ENCODE measurements around the gene SART3. TPM values are rescaled to one million over a fixed set of nuclear protein-coding genes. Genes with fewer than 3 reads are reported as not detected.

The SART3 gene
- total RNA-seq, 4 donors from 2014 or later: 67.8 to 205 (median 77.7) TPM

- Histone ChIP-seq H3K9me3 (no peaks in the 10 kb centered on the region), H3K4me1 (peaks cover 0 to 13% (median 5%) of the 10 kb centered on the region in 4 donors), H3K27ac (peak overlapping the region in 1 of 4 donors; percentile 70), H3K4me3 (no peak overlapping the region), H3K27me3 (no peaks in the 10 kb centered on the region), H3K36me3 (peaks cover 0 to 39% (median 0%) of the 10 kb centered on the region in 3 donors)
- no peak for TF ChIP-seq POLR2A (IDR thresholded peaks at IDR 0.05)
- TF ChIP-seq, protein P1, sequence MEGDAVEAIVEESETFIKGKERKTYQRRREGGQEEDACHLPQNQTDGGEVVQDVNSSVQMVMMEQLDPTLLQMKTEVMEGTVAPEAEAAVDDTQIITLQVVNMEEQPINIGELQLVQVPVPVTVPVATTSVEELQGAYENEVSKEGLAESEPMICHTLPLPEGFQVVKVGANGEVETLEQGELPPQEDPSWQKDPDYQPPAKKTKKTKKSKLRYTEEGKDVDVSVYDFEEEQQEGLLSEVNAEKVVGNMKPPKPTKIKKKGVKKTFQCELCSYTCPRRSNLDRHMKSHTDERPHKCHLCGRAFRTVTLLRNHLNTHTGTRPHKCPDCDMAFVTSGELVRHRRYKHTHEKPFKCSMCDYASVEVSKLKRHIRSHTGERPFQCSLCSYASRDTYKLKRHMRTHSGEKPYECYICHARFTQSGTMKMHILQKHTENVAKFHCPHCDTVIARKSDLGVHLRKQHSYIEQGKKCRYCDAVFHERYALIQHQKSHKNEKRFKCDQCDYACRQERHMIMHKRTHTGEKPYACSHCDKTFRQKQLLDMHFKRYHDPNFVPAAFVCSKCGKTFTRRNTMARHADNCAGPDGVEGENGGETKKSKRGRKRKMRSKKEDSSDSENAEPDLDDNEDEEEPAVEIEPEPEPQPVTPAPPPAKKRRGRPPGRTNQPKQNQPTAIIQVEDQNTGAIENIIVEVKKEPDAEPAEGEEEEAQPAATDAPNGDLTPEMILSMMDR (IDR thresholded peaks at IDR 0.05): peak in 3 of 6 experiments; percentile 11 to 24 (median 12)
- peak in 1 of 3 donors; percentile 11 for DNase-seq
Observed at GRCh38 chr12:108570743-108571608, 10.0 kb upstream of the SART3 start.

GRCh38 chr12:108568338-108569154 is 7.6 kb upstream of the SART3 start:
- H3K9me3 ChIP-seq: no peaks in the 10 kb centered on the region
- DNase-seq: peak in 2 of 3 donors; percentile 66 to 81
- H3K4me1 ChIP-seq: peaks cover 0 to 23% (median 9%) of the 10 kb centered on the region in 4 donors
- peaks cover 0 to 58% (median 0%) of the 10 kb centered on the region in 3 donors for H3K36me3 ChIP-seq
- peak overlapping the region; percentile 62 to 70 (median 64) for H3K27ac ChIP-seq
- no peak for TF ChIP-seq POLR2A (IDR thresholded peaks at IDR 0.05)
- TF ChIP-seq, protein P1 (IDR thresholded peaks at IDR 0.05): no peak
- H3K27me3 ChIP-seq: no peaks in the 10 kb centered on the region
- H3K4me3 ChIP-seq: no peak overlapping the region

GRCh38 chr12:108567406-108568337 is 6.7 kb upstream of the SART3 start:
- Histone ChIP-seq H3K4me3 (no peak overlapping the region), H3K27ac (peak overlapping the region; percentile 62 to 70 (median 64)), H3K36me3 (peaks cover 0 to 58% (median 0%) of the 10 kb centered on the region in 3 donors), H3K4me1 (peaks cover 0 to 23% (median 9%) of the 10 kb centered on the region in 4 donors), H3K9me3 (no peaks in the 10 kb centered on the region), H3K27me3 (no peaks in the 10 kb centered on the region)
- DNase-seq: no peak
- TF ChIP-seq, protein P1 (IDR thresholded peaks at IDR 0.05): no peak
- no peak for TF ChIP-seq POLR2A (IDR thresholded peaks at IDR 0.05)

- DNase-seq: no peak
- Histone ChIP-seq H3K27ac (peak overlapping the region in 3 of 4 donors; percentile 27 to 53 (median 30)), H3K4me3 (no peak overlapping the region), H3K36me3 (peaks cover 0 to 58% (median 0%) of the 10 kb centered on the region in 3 donors), H3K4me1 (peaks cover 0 to 23% (median 9%) of the 10 kb centered on the region in 4 donors), H3K9me3 (no peaks in the 10 kb centered on the region), H3K27me3 (no peaks in the 10 kb centered on the region)
- no peak for TF ChIP-seq POLR2A (IDR thresholded peaks at IDR 0.05)
- TF ChIP-seq, protein P1 (IDR thresholded peaks at IDR 0.05): no peak
Observed at GRCh38 chr12:108566452-108566851, 5.5 kb upstream of the SART3 start.

Data from Peyer's patch (tissue), 4 donors.